Measurements from ENCODE around the gene KCNH8. TPM values are rescaled to one million over a fixed set of nuclear protein-coding genes. Genes with fewer than 3 reads are reported as not detected.

The KCNH8 gene
- polyA plus RNA-seq, 3 donors: 0.03 TPM; not detected in 2

DNA sequence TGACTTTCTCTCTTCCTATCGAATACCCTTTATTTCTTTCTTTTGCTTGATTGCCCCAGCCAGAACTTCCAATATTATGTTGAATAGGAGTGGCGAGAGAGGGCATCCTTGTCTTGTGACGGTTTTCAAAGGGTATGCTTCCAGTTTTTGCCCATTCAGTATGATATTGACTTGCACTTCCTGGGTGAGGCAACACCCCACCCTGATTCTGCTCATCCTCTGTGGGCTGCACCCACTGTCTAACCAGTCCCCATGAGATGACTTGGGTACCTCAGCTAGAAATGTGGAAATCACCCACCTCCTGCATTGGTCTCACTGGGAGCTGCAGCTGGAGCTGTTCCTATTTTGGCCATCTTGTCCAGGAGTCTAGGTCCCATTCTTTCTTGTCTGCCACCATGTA is 44.8 kb upstream of the KCNH8 start:
- Histone ChIP-seq H3K4me2 (replicated peaks; ENCODE audit: extremely low read depth, low read length, poor library complexity, severe bottlenecking) (no peak overlapping the region), H4K20me1 (ENCODE audit: insufficient read depth, low read length) (no peaks in the 10 kb centered on the region), H3K9me3 (replicated peaks in 1 of 2; ENCODE audit: control insufficient read depth in 1 of 2, insufficient read depth in 1 of 2, low read length in 2 of 2) (peaks cover 12 to 25% of the 10 kb centered on the region in 2 donors), H2AFZ (ENCODE audit: insufficient read depth, low read depth, low read length, poor library complexity, severe bottlenecking) (no peak overlapping the region), H3K79me2 (ENCODE audit: insufficient read depth, low read length) (no peaks in the 10 kb centered on the region), H3K27ac (ENCODE audit: low read depth in 1 of 2, low read length in 2 of 2) (no peak overlapping the region), H3K36me3 (replicated peaks in 1 of 2; ENCODE audit: control insufficient read depth in 1 of 2, insufficient read depth in 2 of 2, low read length in 2 of 2) (no peaks in the 10 kb centered on the region), H3K4me1 (ENCODE audit: control insufficient read depth in 1 of 2, insufficient read depth in 2 of 2, low read length in 2 of 2) (no peaks in the 10 kb centered on the region), H3K4me3 (replicated peaks in 1 of 3; ENCODE audit: low read depth in 2 of 3, low read length in 3 of 3) (no peak overlapping the region), H3K9ac (ENCODE audit: insufficient read depth, low read length, poor library complexity, severe bottlenecking) (no peak overlapping the region), H3K27me3 (ENCODE audit: control insufficient read depth in 2 of 2, insufficient read depth in 2 of 2, low read length in 2 of 2) (no peaks in the 10 kb centered on the region)
- TF ChIP-seq, protein P1, sequence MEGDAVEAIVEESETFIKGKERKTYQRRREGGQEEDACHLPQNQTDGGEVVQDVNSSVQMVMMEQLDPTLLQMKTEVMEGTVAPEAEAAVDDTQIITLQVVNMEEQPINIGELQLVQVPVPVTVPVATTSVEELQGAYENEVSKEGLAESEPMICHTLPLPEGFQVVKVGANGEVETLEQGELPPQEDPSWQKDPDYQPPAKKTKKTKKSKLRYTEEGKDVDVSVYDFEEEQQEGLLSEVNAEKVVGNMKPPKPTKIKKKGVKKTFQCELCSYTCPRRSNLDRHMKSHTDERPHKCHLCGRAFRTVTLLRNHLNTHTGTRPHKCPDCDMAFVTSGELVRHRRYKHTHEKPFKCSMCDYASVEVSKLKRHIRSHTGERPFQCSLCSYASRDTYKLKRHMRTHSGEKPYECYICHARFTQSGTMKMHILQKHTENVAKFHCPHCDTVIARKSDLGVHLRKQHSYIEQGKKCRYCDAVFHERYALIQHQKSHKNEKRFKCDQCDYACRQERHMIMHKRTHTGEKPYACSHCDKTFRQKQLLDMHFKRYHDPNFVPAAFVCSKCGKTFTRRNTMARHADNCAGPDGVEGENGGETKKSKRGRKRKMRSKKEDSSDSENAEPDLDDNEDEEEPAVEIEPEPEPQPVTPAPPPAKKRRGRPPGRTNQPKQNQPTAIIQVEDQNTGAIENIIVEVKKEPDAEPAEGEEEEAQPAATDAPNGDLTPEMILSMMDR (IDR thresholded peaks at IDR 0.05): no peak
- no CpG with 5 or more reads among the region's 3 CpGs for WGBS (ENCODE audit: insufficient coverage)
- H3K27ac Mint-ChIP-seq: no peak overlapping the region
- intact Hi-C loops (cut with micrococcal nuclease): no loop called here
- peaks cover 12 to 20% (median 14%) of the 10 kb centered on the region in 7 donors for H3K9me3 Mint-ChIP-seq
- peaks cover 0 to 2% (median 0%) of the 10 kb centered on the region in 3 donors for H3K27me3 Mint-ChIP-seq (ENCODE audit: low read depth in 3 of 3)
- no peak overlapping the region for H3K4me3 Mint-ChIP-seq
- H3K36me3 Mint-ChIP-seq: no peaks in the 10 kb centered on the region
- H3K4me1 Mint-ChIP-seq: peaks cover 8% of the 10 kb centered on the region
- DNase-seq: no peak

DNA sequence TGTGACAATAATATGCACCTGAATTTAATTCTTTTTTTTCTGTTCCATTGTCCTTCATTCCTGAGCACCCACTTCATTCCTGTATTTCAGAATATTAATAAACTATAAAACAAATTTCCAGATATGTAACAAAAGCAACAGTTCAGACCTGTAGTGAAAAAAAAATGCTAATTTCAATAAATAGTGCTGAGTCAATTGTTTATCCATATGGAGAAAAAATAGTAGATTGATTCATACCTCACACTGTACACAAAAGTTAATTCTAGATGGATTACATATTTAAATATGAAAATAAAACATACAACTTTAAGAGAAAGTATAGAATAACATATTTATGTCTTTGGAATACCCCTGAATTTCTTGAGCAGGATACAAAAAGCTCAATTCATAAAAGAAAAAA is 43.9 kb upstream of the KCNH8 start:
- H3K36me3 ChIP-seq (replicated peaks in 1 of 2; ENCODE audit: control insufficient read depth in 1 of 2, insufficient read depth in 2 of 2, low read length in 2 of 2): no peaks in the 10 kb centered on the region
- no peak for DNase-seq
- no peak overlapping the region for H3K4me3 ChIP-seq (replicated peaks in 1 of 3; ENCODE audit: low read depth in 2 of 3, low read length in 3 of 3)
- Mint-ChIP-seq H3K36me3 (no peaks in the 10 kb centered on the region), H3K27ac (no peak overlapping the region), H3K9me3 (peaks cover 12 to 25% (median 14%) of the 10 kb centered on the region in 7 donors), H3K4me1 (peaks cover 8% of the 10 kb centered on the region), H3K4me3 (no peak overlapping the region), H3K27me3 (ENCODE audit: low read depth in 3 of 3) (peaks cover 0 to 2% (median 0%) of the 10 kb centered on the region in 3 donors)
- no peaks in the 10 kb centered on the region for H3K79me2 ChIP-seq (ENCODE audit: insufficient read depth, low read length)
- intact Hi-C loops (cut with micrococcal nuclease): no loop called here
- H4K20me1 ChIP-seq (ENCODE audit: insufficient read depth, low read length): no peaks in the 10 kb centered on the region
- H3K4me1 ChIP-seq (ENCODE audit: control insufficient read depth in 1 of 2, insufficient read depth in 2 of 2, low read length in 2 of 2): no peaks in the 10 kb centered on the region
- H3K4me2 ChIP-seq (replicated peaks; ENCODE audit: extremely low read depth, low read length, poor library complexity, severe bottlenecking): no peak overlapping the region
- TF ChIP-seq, protein P1 (IDR thresholded peaks at IDR 0.05): no peak
- H3K9ac ChIP-seq (ENCODE audit: insufficient read depth, low read length, poor library complexity, severe bottlenecking): no peak overlapping the region
- H3K27me3 ChIP-seq (ENCODE audit: control insufficient read depth in 2 of 2, insufficient read depth in 2 of 2, low read length in 2 of 2): no peaks in the 10 kb centered on the region
- peaks cover 12 to 25% of the 10 kb centered on the region in 2 donors for H3K9me3 ChIP-seq (replicated peaks in 1 of 2; ENCODE audit: control insufficient read depth in 1 of 2, insufficient read depth in 1 of 2, low read length in 2 of 2)
- no peak overlapping the region for H3K27ac ChIP-seq (ENCODE audit: low read depth in 1 of 2, low read length in 2 of 2)
- H2AFZ ChIP-seq (ENCODE audit: insufficient read depth, low read depth, low read length, poor library complexity, severe bottlenecking): no peak overlapping the region
